ENCODE measurements around the gene DOCK2.

- no peak for TF ChIP-seq EZH2 (IDR thresholded peaks at IDR 0.05; ENCODE audit: borderline replicate concordance, low read depth, low read length, severe bottlenecking)
- TF ChIP-seq CTCF (IDR thresholded peaks at IDR 0.05; ENCODE audit: extremely low read depth in 1 of 2, insufficient read depth in 1 of 2, low read depth in 1 of 2, low read length in 2 of 2), result no peak
- TF ChIP-seq POLR2AphosphoS5 (IDR thresholded peaks at IDR 0.05; ENCODE audit: insufficient read depth, low read depth, low read length), result no peak
- no peak for TF ChIP-seq FOS (IDR thresholded peaks at IDR 0.05; ENCODE audit: borderline replicate concordance, insufficient read depth, low read length)
- no peak for TF ChIP-seq POLR2A (IDR thresholded peaks at IDR 0.05; ENCODE audit: low read depth, low read length)
These were observed 119.1 kb downstream of the DOCK2 start for GRCh38 chr5:169756071-169756765.
